ENCODE results near the gene TAS1R3. TPM values are rescaled to one million over a fixed set of nuclear protein-coding genes. Genes with fewer than 3 reads are reported as not detected.

TAS1R3 gene
- total RNA-seq, 1 experiment from 2014 or later, result 0.07 TPM

- Histone ChIP-seq H3K4me1 (ENCODE audit: control insufficient read depth in 1 of 2, insufficient read depth in 2 of 2, low read length in 2 of 2) (peaks cover 14 to 38% of the 10 kb centered on the region in 2 experiments), H3K9ac (ENCODE audit: low read length) (no peak overlapping the region), H3K9me2 (ENCODE audit: insufficient read depth) (no peaks in the 10 kb centered on the region), H3K79me2 (ENCODE audit: insufficient read depth, low read length) (no peaks in the 10 kb centered on the region), H3K27me3 (ENCODE audit: insufficient read depth, low read length) (no peaks in the 10 kb centered on the region), H2AFZ (ENCODE audit: low read depth, low read length, poor library complexity, severe bottlenecking) (no peak overlapping the region), H4K20me1 (ENCODE audit: insufficient read depth) (no peaks in the 10 kb centered on the region), H3K9me3 (ENCODE audit: control insufficient read depth in 1 of 2, insufficient read depth in 1 of 2, low read depth in 1 of 2, low read length in 2 of 2) (no peaks in the 10 kb centered on the region), H3K27ac (ENCODE audit: low read depth, low read length) (no peak overlapping the region; the same call in 1 of the 2 replicates), H3K4me3 (replicated peaks in 1 of 2; ENCODE audit: low read depth in 1 of 2, low read length in 2 of 2) (no peak overlapping the region), H3K4me2 (ENCODE audit: low read length) (peak overlapping the region; percentile 47; the same call in 1 of the 2 replicates), H3K36me3 (ENCODE audit: control insufficient read depth in 1 of 2, insufficient read depth in 2 of 2, low read length in 2 of 2) (no peaks in the 10 kb centered on the region)
- TF ChIP-seq POLR2AphosphoS5 (IDR thresholded peaks at IDR 0.05; ENCODE audit: low read depth, low read length) (no peak), CTCF (IDR thresholded peaks at IDR 0.05 in 2 of 3, conservative IDR thresholded peaks at IDR 0.05 in 1 of 3; ENCODE audit: borderline replicate concordance in 1 of 3, insufficient read depth in 1 of 3, low read depth in 2 of 3, low read length in 2 of 3) (peak; percentile 54 to 74 (median 61); a peak in 5 of 6 replicates), CBX3 (IDR thresholded peaks at IDR 0.05; ENCODE audit: low read depth) (no peak), ATF3 (IDR thresholded peaks at IDR 0.05) (no peak)
- DNase-seq (ENCODE audit: low read depth, low spot score) (no peak), ATAC-seq (peak; percentile 43)
- intact Hi-C loops (cut with micrococcal nuclease), result loop anchor here (2.0 kb wide), 2 partner anchors 167 to 305 kb away; no protein-coding TSS in a partner anchor
- ChIA-PET CTCF (interaction anchor here (0.6 to 2.8 kb wide), 4 partner anchors 10 to 168 kb away, joined by 3 to 30 read pairs (median 10); no protein-coding TSS in a partner anchor), RAD21 (ENCODE audit: low non-redundant PET in 1 of 2, low total read pairs in 2 of 2, uncharacterized antibody in 2 of 2, unreplicated experiment in 2 of 2) (interaction anchor here (0.6 to 0.9 kb wide), 3 partner anchors 11 to 168 kb away, joined by 3 to 5 read pairs (median 3); no protein-coding TSS in a partner anchor), POLR2A (no interaction called here)
- BruUV-seq (replicated peaks), result no TSS peak
Measured at GRCh38 chr1:1290238-1290731, 40.8 kb upstream of the TAS1R3 start.

GRCh38 chr1:1291023-1291528, 40.0 kb upstream of the TAS1R3 start:
- no peak for ATAC-seq
- H3K9ac ChIP-seq (ENCODE audit: low read length), result no peak overlapping the region
- peak overlapping the region; percentile 45; the same call in 1 of the 2 replicates for H3K27ac ChIP-seq (ENCODE audit: low read depth, low read length)
- no peaks in the 10 kb centered on the region for H3K36me3 ChIP-seq (ENCODE audit: control insufficient read depth in 1 of 2, insufficient read depth in 2 of 2, low read length in 2 of 2)
- no TSS peak for BruUV-seq (replicated peaks)
- ChIA-PET RAD21 (ENCODE audit: low non-redundant PET in 1 of 2, low total read pairs in 2 of 2, uncharacterized antibody in 2 of 2, unreplicated experiment in 2 of 2) (interaction anchor here (1.0 to 1.5 kb wide), 3 partner anchors 14 to 169 kb away, joined by 3 to 7 read pairs (median 3); partner anchors contain the start of gene UBE2J2 (in 1 of the 2)), POLR2A (no interaction called here), CTCF (interaction anchor here (0.7 to 2.8 kb wide), 13 partner anchors 8 to 352 kb away, joined by 3 to 30 read pairs (median 4); partner anchors contain the start of gene CCNL2)
- H3K4me3 ChIP-seq (replicated peaks in 1 of 2; ENCODE audit: low read depth in 1 of 2, low read length in 2 of 2), result no peak overlapping the region
- no peaks in the 10 kb centered on the region for H3K9me2 ChIP-seq (ENCODE audit: insufficient read depth)
- peaks cover 14 to 34% of the 10 kb centered on the region in 2 experiments for H3K4me1 ChIP-seq (ENCODE audit: control insufficient read depth in 1 of 2, insufficient read depth in 2 of 2, low read length in 2 of 2)
- H3K27me3 ChIP-seq (ENCODE audit: insufficient read depth, low read length), result no peaks in the 10 kb centered on the region
- DNase-seq (ENCODE audit: low read depth, low spot score), result no peak
- no peak overlapping the region for H2AFZ ChIP-seq (ENCODE audit: low read depth, low read length, poor library complexity, severe bottlenecking)
- no peaks in the 10 kb centered on the region for H3K9me3 ChIP-seq (ENCODE audit: control insufficient read depth in 1 of 2, insufficient read depth in 1 of 2, low read depth in 1 of 2, low read length in 2 of 2)
- peak; percentile 36 for TF ChIP-seq TCF7L2 (IDR thresholded peaks at IDR 0.05; ENCODE audit: borderline replicate concordance, extremely low read depth, insufficient read depth, insufficient read length)
- TF ChIP-seq ATF3 (IDR thresholded peaks at IDR 0.05), result no peak
- peak overlapping the region; percentile 47 for H3K4me2 ChIP-seq (ENCODE audit: low read length)
- no peaks in the 10 kb centered on the region for H4K20me1 ChIP-seq (ENCODE audit: insufficient read depth)
- no peaks in the 10 kb centered on the region for H3K79me2 ChIP-seq (ENCODE audit: insufficient read depth, low read length)
- intact Hi-C loops (cut with micrococcal nuclease), result loop anchor here (2.0 kb wide), 2 partner anchors 168 to 306 kb away; no protein-coding TSS in a partner anchor

Data from HCT116 (cell line).